GM12878 (cell line): ENCODE data around the gene ANXA2R. TPM values are rescaled to one million over a fixed set of nuclear protein-coding genes. Genes with fewer than 3 reads are reported as not detected.

ENCODE experiments used
- ATAC-seq: fragments of 200-7000 bp; cut with Tn5 transposase; 3 replicates; pipeline ENCODE4 v1.9.1; 2020; ENCODE audit warnings: mild to moderate bottlenecking, moderate library complexity
- BruUV-seq: library from RNA; stranded (reverse); fragments of 400-500 nt; replicated peaks from 2 replicates; lab custom pipeline; 2021; lab: Mats Ljungman, UMichigan
- CTCF ChIA-PET: fragments of 300-600 bp; sonication (Branson Sonifier 250); formaldehyde crosslinking; extraction: SDS; loops from one replicate; lab custom pipeline; 2021; ENCODE audit warnings: inconsistent platforms; lab: Yijun Ruan, JAX
- POLR2A ChIA-PET: fragments of 350-600 bp; formaldehyde crosslinking; extraction: SDS; loops from one replicate; lab custom pipeline; 2021; ENCODE audit warnings: inconsistent platforms; lab: Charles Lee
- RAD21 ChIA-PET: fragments of 300-600 bp; sonication (Branson Sonifier 250); formaldehyde crosslinking; loops from one replicate; lab custom pipeline; 2023; ENCODE audit warnings: antibody characterized with exemption; ENCODE audit not compliant: unreplicated experiment; lab: Charles Lee
- SMC1A ChIA-PET: fragments of 300-600 bp; sonication (Branson Sonifier 250); formaldehyde crosslinking; loops from one replicate; lab custom pipeline; 2023; ENCODE audit not compliant: unreplicated experiment, uncharacterized antibody; lab: Charles Lee
- DNase-seq: peaks from one replicate; pipeline ENCODE4 v3.0.0-alpha.2; 2011; ENCODE audit warnings: low read depth, low spot score
- FAIRE-seq: peaks from 3 replicates; lab custom pipeline; 2011; peaks lifted over from hg19 to GRCh38; lab: Jason Lieb, UNC
- H2AFZ ChIP-seq: 2 replicates; pipeline ENCODE4 v1.6.0; 2011; ENCODE audit warnings: low read depth, low read length, control low read depth; ENCODE audit not compliant: control insufficient read depth
- H3K27ac ChIP-seq: 2 replicates; pipeline ENCODE4 v1.5.1; 2011; ENCODE audit warnings: control low read depth; ENCODE audit not compliant: control insufficient read depth, insufficient read depth
- H3K27me3 ChIP-seq, 2 experiments: replicated peaks in 1 of 2; 2 replicates each; pipeline versions ENCODE4 v1.6.0 to v1.6.1; 2011; ENCODE audit warnings: low read length in 1 of 2; ENCODE audit not compliant: control insufficient read depth in 2 of 2, insufficient read depth in 2 of 2
- H3K36me3 ChIP-seq, 2 experiments: 2 replicates each; pipeline ENCODE4 v1.5.1; 2011; ENCODE audit warnings: low read length in 1 of 2; ENCODE audit not compliant: control insufficient read depth in 2 of 2, insufficient read depth in 2 of 2
- H3K4me1 ChIP-seq: 2 replicates; pipeline ENCODE4 v1.6.1; 2011; ENCODE audit warnings: mild to moderate bottlenecking, low read length, moderate library complexity, mixed read lengths; ENCODE audit not compliant: control insufficient read depth, insufficient read depth
- H3K4me2 ChIP-seq: 2 replicates; pipeline ENCODE4 v1.6.0; 2011; ENCODE audit warnings: control low read depth; ENCODE audit not compliant: control insufficient read depth, insufficient read depth
- H3K4me3 ChIP-seq: fragments of 200-600 bp; sonication (generic); 2 replicates; pipeline ENCODE4 v1.5.1; 2016
- H3K79me2 ChIP-seq: 2 replicates; pipeline ENCODE4 v1.6.0; 2011; ENCODE audit warnings: low read length; ENCODE audit not compliant: control insufficient read depth, insufficient read depth
- H3K9ac ChIP-seq: 2 replicates; pipeline ENCODE4 v1.8.0; 2011; ENCODE audit warnings: low read length, control low read depth, mixed read lengths; ENCODE audit not compliant: control insufficient read depth, insufficient read depth
- H3K9me3 ChIP-seq: replicated peaks from 3 replicates; pipeline ENCODE4 v1.5.1; 2011; ENCODE audit warnings: mild to moderate bottlenecking, low read length; ENCODE audit not compliant: control insufficient read depth, insufficient read depth
- H4K20me1 ChIP-seq: 2 replicates; pipeline ENCODE4 v1.6.0; 2011; ENCODE audit not compliant: control insufficient read depth, insufficient read depth
- BCL11A ChIP-seq: IDR thresholded peaks from 2 replicates; pipeline ENCODE4 v1.6.1; 2011; ENCODE audit warnings: low read depth, low read length
- BMI1 ChIP-seq: fragments of 450-650 bp; IDR thresholded peaks from 2 replicates; pipeline ENCODE4 v1.6.1; 2016; ENCODE audit warnings: mild to moderate bottlenecking, moderate library complexity, borderline replicate concordance
- CREM ChIP-seq: IDR thresholded peaks from 2 replicates; pipeline ENCODE4 v1.6.1; 2014; ENCODE audit warnings: antibody characterized with exemption, low read depth
- ESRRA ChIP-seq: IDR thresholded peaks from 2 replicates; pipeline ENCODE4 v1.6.1; 2012; ENCODE audit warnings: mild to moderate bottlenecking, low read length, improper control_type of control experiment
- JUNB ChIP-seq: IDR thresholded peaks from 2 replicates; pipeline ENCODE4 v1.6.1; 2016; ENCODE audit warnings: antibody characterized with exemption, mild to moderate bottlenecking
- SP1 ChIP-seq: IDR thresholded peaks from one replicate; pipeline ENCODE4 v1.6.1; 2011; ENCODE audit warnings: low read depth, low read length
- STAT1 ChIP-seq: fragments of 450-650 bp; conservative IDR thresholded peaks from 2 replicates; pipeline ENCODE4 v1.6.1; 2014; ENCODE audit warnings: antibody characterized with exemption, mild to moderate bottlenecking
- TBL1XR1 ChIP-seq: IDR thresholded peaks from 2 replicates; pipeline ENCODE4 v1.6.1; 2012; ENCODE audit warnings: low read depth, low read length, improper control_type of control experiment
- YBX1 ChIP-seq: fragments of 450-650 bp; IDR thresholded peaks from 2 replicates; pipeline ENCODE4 v1.6.1; 2016; ENCODE audit warnings: antibody characterized with exemption
- ZBED1 ChIP-seq: IDR thresholded peaks from 2 replicates; pipeline ENCODE4 v1.6.1; 2016; ENCODE audit warnings: borderline replicate concordance
- ZNF622 ChIP-seq: fragments of 450-650 bp; IDR thresholded peaks from 2 replicates; pipeline ENCODE4 v1.6.1; 2017; ENCODE audit warnings: mild to moderate bottlenecking, inconsistent platforms
- ZSCAN29 ChIP-seq: fragments of 450-650 bp; IDR thresholded peaks from 2 replicates; pipeline ENCODE4 v1.6.1; 2017; ENCODE audit warnings: mild to moderate bottlenecking, moderate library complexity
- WGBS: methylation state at CpG from one replicate; pipeline ENCODE4 v1.1.6; 2016; ENCODE audit warnings: low lambda C conversion rate; ENCODE audit not compliant: insufficient replicate concordance, insufficient coverage; ENCODE audit errors: missing lambda C conversion rate; 5-methylcytosine and 5-hydroxymethylcytosine counted together
- in situ Hi-C: fragments of 300-500 bp; cut with MboI; formaldehyde crosslinking; loops from 9 replicates; pipeline ENCODE4 v1.14.3; 2018; ENCODE audit warnings: mixed read lengths
- intact Hi-C: fragments of 100-400 bp; cut with micrococcal nuclease; formaldehyde crosslinking; loops from one replicate; pipeline ENCODE4 v1.14.2; 2022; ENCODE audit not compliant: unreplicated experiment
- polyA plus RNA-seq, 11 experiments: library from polyadenylated mRNA; depleted of rRNA in 4 of 11; unstranded in 6 of 11; stranded (reverse) in 5 of 11; fragments of >200 nt; fragmentation: Nextera tagmentation in 4 of 11; fragmentation: Illumina TruSeq in 1 of 11; extraction: Ambion mirVana in 4 of 11; extraction: Trizol in 1 of 11; gene quantifications; 1 replicate in 1 of 11; 2 replicates in 10 of 11; pipeline versions ENCODE4 v1.2.1 to v1.2.3, GENCODE V29; 2011 to 2016; ENCODE audit warnings: inconsistent platforms in 2 of 11, missing spikeins in 2 of 11, low read depth in 1 of 11
- total RNA-seq, 4 experiments: library from RNA; depleted of rRNA in 3 of 4; stranded (reverse); fragments of >200 nt in 3 of 4; fragmentation: Illumina TruSeq in 1 of 4; extraction: Trizol in 1 of 4; gene quantifications; 2 replicates each; pipeline versions ENCODE4 v1.2.1 to v1.2.3, GENCODE V29; 2013 to 2021
- TF ChIP-seq, protein P1 (sequence below): IDR thresholded peaks from 2 replicates; pipeline ENCODE4 v1.6.1; 2011; ENCODE audit warnings: low read depth, mild to moderate bottlenecking, low read length, moderate library complexity, borderline replicate concordance; ENCODE audit errors: extremely low read depth
- TF ChIP-seq, protein P2 (sequence below): fragments of 450-650 bp; IDR thresholded peaks from 2 replicates; pipeline ENCODE4 v1.6.1; 2016; ENCODE audit warnings: mild to moderate bottlenecking
- TF ChIP-seq, protein P3 (sequence below): IDR thresholded peaks from 2 replicates; pipeline ENCODE4 v1.6.1; 2011; ENCODE audit warnings: mild to moderate bottlenecking, low read depth, low read length, moderate library complexity; ENCODE audit not compliant: insufficient replicate concordance
- TF ChIP-seq, protein P4 (sequence below): fragments of 450-650 bp; formaldehyde crosslinking; IDR thresholded peaks from 2 replicates; pipeline ENCODE4 v1.4.0; 2020; ENCODE audit warnings: mild to moderate bottlenecking, moderate library complexity
- TF ChIP-seq, protein P5 (sequence below): fragments of 150-350 bp; IDR thresholded peaks from 2 replicates; pipeline ENCODE4 v1.6.1; 2014; ENCODE audit warnings: mild to moderate bottlenecking, low read depth, low read length

Gene ANXA2R
- total and polyA plus RNA-seq, 10 of the 15 experiments (the other 5 are each of a cell fraction or from before 2014, with no cell fraction given) = 2.3 to 7.8 (median 4.4) TPM

DNA sequence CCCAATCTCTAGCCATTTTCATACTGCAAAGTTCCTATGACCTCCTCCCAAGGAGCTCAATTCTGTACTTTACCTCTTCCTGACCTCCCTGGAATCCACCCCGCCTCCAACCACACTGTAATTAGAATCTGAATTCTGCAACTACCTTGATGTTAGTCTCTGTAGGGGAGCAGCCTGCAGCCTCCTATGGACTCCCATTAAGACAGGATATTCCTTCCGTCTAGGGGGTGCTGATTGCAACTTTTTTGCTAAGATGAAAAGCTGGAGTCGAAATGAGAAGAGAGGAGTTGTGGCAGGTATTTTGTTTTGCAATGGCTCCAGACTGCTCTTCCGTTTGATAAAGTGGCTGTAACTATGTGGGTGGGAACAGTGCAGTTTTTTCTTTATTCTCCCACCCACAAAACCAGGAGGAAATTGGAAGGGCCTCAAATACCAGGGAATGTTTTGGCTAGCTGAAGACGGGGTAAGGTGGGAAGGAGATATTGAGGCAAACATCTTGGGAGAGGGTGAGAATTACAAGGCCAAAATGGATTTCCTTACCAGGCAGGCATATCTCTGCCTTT lies 23.8 kb downstream of the ANXA2R start:
- in situ Hi-C loops (no loop called here), intact Hi-C loops (no loop called here)
- ATAC-seq = no peak
- BruUV-seq = no TSS peak
- Histone ChIP-seq H3K27ac (peak overlapping the region; percentile 94; the same call in 1 of the 2 replicates), H2AFZ (no peak overlapping the region), H3K9me3 (no peaks in the 10 kb centered on the region), H3K4me1 (peaks cover 21% of the 10 kb centered on the region), H3K9ac (no peak overlapping the region), H3K27me3 (no peaks in the 10 kb centered on the region), H3K4me2 (peak overlapping the region; percentile 90), H3K79me2 (peaks cover 8% of the 10 kb centered on the region), H4K20me1 (no peaks in the 10 kb centered on the region), H3K4me3 (peak overlapping the region; percentile 83; the same call in 1 of the 2 replicates), H3K36me3 (no peaks in the 10 kb centered on the region)
- ChIA-PET CTCF (interaction anchor here (1.2 to 5.0 kb wide), 9 partner anchors 9 to 206 kb away, joined by 3 to 31 read pairs (median 5); no protein-coding TSS in a partner anchor), POLR2A (interaction anchor here (0.8 to 6.3 kb wide), 4 partner anchors 8 to 46 kb away, joined by 3 to 65 read pairs (median 18); no protein-coding TSS in a partner anchor), SMC1A (interaction anchor here (0.6 to 9.1 kb wide), 5 partner anchors 8 to 155 kb away, joined by 3 to 111 read pairs (median 5); partner anchors contain the start of gene ANXA2R), RAD21 (interaction anchor here (1.2 to 6.6 kb wide), 5 partner anchors 8 to 66 kb away, joined by 4 to 78 read pairs (median 70); no protein-coding TSS in a partner anchor)
- no peak for FAIRE-seq
- no peak for DNase-seq
- WGBS = 66% methylated on average over 5 of the region's 5 CpGs
- no peak for TF ChIP-seq ZNF622
- no peak for TF ChIP-seq STAT1
- TF ChIP-seq SP1 = no peak
- TF ChIP-seq, protein P1, sequence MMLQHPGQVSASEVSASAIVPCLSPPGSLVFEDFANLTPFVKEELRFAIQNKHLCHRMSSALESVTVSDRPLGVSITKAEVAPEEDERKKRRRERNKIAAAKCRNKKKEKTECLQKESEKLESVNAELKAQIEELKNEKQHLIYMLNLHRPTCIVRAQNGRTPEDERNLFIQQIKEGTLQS = no peak
- TF ChIP-seq, protein P2, sequence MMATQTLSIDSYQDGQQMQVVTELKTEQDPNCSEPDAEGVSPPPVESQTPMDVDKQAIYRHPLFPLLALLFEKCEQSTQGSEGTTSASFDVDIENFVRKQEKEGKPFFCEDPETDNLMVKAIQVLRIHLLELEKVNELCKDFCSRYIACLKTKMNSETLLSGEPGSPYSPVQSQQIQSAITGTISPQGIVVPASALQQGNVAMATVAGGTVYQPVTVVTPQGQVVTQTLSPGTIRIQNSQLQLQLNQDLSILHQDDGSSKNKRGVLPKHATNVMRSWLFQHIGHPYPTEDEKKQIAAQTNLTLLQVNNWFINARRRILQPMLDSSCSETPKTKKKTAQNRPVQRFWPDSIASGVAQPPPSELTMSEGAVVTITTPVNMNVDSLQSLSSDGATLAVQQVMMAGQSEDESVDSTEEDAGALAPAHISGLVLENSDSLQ = no peak
- TF ChIP-seq ZSCAN29 = no peak
- TF ChIP-seq BMI1 = no peak
- no peak for TF ChIP-seq BCL11A
- no peak for TF ChIP-seq ESRRA
- TF ChIP-seq YBX1 = no peak
- TF ChIP-seq, protein P3, sequence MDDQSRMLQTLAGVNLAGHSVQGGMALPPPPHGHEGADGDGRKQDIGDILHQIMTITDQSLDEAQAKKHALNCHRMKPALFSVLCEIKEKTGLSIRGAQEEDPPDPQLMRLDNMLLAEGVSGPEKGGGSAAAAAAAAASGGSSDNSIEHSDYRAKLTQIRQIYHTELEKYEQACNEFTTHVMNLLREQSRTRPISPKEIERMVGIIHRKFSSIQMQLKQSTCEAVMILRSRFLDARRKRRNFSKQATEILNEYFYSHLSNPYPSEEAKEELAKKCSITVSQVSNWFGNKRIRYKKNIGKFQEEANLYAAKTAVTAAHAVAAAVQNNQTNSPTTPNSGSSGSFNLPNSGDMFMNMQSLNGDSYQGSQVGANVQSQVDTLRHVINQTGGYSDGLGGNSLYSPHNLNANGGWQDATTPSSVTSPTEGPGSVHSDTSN = no peak
- TF ChIP-seq, protein P4, sequence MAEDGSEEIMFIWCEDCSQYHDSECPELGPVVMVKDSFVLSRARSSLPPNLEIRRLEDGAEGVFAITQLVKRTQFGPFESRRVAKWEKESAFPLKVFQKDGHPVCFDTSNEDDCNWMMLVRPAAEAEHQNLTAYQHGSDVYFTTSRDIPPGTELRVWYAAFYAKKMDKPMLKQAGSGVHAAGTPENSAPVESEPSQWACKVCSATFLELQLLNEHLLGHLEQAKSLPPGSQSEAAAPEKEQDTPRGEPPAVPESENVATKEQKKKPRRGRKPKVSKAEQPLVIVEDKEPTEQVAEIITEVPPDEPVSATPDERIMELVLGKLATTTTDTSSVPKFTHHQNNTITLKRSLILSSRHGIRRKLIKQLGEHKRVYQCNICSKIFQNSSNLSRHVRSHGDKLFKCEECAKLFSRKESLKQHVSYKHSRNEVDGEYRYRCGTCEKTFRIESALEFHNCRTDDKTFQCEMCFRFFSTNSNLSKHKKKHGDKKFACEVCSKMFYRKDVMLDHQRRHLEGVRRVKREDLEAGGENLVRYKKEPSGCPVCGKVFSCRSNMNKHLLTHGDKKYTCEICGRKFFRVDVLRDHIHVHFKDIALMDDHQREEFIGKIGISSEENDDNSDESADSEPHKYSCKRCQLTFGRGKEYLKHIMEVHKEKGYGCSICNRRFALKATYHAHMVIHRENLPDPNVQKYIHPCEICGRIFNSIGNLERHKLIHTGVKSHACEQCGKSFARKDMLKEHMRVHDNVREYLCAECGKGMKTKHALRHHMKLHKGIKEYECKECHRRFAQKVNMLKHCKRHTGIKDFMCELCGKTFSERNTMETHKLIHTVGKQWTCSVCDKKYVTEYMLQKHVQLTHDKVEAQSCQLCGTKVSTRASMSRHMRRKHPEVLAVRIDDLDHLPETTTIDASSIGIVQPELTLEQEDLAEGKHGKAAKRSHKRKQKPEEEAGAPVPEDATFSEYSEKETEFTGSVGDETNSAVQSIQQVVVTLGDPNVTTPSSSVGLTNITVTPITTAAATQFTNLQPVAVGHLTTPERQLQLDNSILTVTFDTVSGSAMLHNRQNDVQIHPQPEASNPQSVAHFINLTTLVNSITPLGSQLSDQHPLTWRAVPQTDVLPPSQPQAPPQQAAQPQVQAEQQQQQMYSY (CRISPR knock-in tag) = no peak
- no peak for TF ChIP-seq CREM
- no peak for TF ChIP-seq JUNB
- TF ChIP-seq TBL1XR1 = no peak
- TF ChIP-seq ZBED1 = no peak
- TF ChIP-seq, protein P5, sequence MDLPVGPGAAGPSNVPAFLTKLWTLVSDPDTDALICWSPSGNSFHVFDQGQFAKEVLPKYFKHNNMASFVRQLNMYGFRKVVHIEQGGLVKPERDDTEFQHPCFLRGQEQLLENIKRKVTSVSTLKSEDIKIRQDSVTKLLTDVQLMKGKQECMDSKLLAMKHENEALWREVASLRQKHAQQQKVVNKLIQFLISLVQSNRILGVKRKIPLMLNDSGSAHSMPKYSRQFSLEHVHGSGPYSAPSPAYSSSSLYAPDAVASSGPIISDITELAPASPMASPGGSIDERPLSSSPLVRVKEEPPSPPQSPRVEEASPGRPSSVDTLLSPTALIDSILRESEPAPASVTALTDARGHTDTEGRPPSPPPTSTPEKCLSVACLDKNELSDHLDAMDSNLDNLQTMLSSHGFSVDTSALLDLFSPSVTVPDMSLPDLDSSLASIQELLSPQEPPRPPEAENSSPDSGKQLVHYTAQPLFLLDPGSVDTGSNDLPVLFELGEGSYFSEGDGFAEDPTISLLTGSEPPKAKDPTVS = no peak
